OCI-LY1 (cell line): ENCODE measurements around the gene KCNK5.

ENCODE experiments used
- CTCF ChIP-seq: fragments of 200-600 bp; sonication (generic), shearing (Covaris generic); IDR thresholded peaks from 2 replicates; pipeline ENCODE4 v1.5.1; 2017; ENCODE audit warnings: mild to moderate bottlenecking, antibody characterized with exemption, low read length, moderate library complexity, mixed read lengths
- EZH2 ChIP-seq: fragments of 200-600 bp; sonication (generic), shearing (Covaris generic); IDR thresholded peaks from 2 replicates; pipeline ENCODE4 v1.8.0; 2017; ENCODE audit warnings: borderline replicate concordance, mixed run types, mild to moderate bottlenecking, antibody characterized with exemption, low read length, moderate library complexity, mixed read lengths

DNA sequence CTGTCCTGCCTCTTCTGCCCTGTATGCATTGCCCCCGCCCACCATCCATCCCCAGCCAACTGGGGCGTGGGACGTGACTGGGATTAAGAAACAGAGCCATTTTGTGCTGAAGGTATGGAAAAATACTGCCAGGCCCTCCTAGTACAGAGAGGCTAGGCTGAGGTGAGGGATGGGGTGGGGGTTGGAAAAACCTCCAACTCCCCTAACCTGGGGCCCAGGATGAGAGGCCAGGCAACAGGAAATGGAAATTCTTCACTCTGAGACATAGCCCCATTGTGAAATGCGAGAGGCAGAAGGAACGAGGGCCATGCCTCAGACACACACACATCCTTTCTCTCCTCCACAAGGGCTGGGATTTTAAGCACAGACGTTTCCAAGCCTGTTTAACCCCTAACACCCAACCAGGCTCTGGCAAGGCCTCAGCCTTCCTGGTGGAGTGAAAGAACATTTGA is 19.9 kb downstream of the KCNK5 start:
- TF ChIP-seq CTCF (no peak), EZH2 (no peak)
